ENCODE measurements around the gene USP6NL.

DNA sequence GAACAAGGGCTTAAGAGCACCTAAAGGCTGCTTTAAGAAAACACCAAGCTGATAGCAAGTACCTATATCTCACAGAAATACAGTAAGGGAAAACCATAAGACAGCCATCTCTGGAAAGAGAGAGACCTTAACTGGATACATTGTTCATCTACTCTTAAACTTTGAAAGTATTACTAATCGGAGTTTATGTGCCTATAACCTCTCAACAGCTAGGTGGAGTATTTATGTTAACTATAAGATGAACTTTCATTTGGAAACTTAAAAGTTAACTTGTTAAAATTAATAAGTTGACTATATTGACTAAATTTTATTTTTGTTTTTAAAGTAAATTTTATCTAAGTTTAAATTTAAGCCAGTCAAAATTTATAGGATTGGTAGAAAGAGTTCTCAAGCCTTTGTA, 90.6 kb downstream of the USP6NL start:
- TF ChIP-seq MTA2 (IDR thresholded peaks at IDR 0.05; ENCODE audit: low read depth) (no peak), ESRRA (IDR thresholded peaks at IDR 0.05; ENCODE audit: borderline replicate concordance, low read depth) (no peak), CREB1 (IDR thresholded peaks at IDR 0.05) (no peak), CREB1 (CRISPR knock-in tag; IDR thresholded peaks at IDR 0.05) (no peak), ARID1B (IDR thresholded peaks at IDR 0.05) (no peak)
